Esophagus mucosa (tissue), 1 donor: ENCODE measurements around the gene AICDA. TPM values are rescaled to one million over a fixed set of nuclear protein-coding genes. Genes with fewer than 3 reads are reported as not detected.
A peak's percentile ranks its signal among the peaks of the same experiment; 100 is the strongest.
"Not testable (repeated sequence)": the region's sequence is repeated elsewhere in the genome, so short reads cannot be mapped to it uniquely, and the experiment has no call there.

Experiments
- ATAC-seq: fragments of 200-7000 bp; cut with Tn5 transposase; one replicate; pipeline ENCODE4 v1.9.1; 2020
- total RNA-seq: library from RNA; stranded (reverse); gene quantifications from one replicate; pipeline ENCODE4 v1.2.4, GENCODE V29; 2023
- donor health status: DM: yes; HTN: yes; CAD: no.

AICDA gene
- total RNA-seq, result not detected

- no peak for ATAC-seq
Measured at GRCh38 chr12:8612629-8613028, at the start of gene AICDA. AICDA (minus strand) TSS chr12:8612859; CDS start chr12:8612767, 92 bp downstream.

GRCh38 chr12:8661751-8662150 lies 49.1 kb upstream of the AICDA start:
- ATAC-seq, result no peak

GRCh38 chr12:8661016-8661415 lies 48.4 kb upstream of the AICDA start:
- no peak for ATAC-seq

GRCh38 chr12:8658346-8658745 lies 45.7 kb upstream of the AICDA start:
- ATAC-seq, result peak; percentile 26

- no peak for ATAC-seq
Measured at GRCh38 chr12:8655421-8655820, 42.8 kb upstream of the AICDA start.

- no peak for ATAC-seq
Measured at GRCh38 chr12:8648576-8649205, 36.0 kb upstream of the AICDA start.

GRCh38 chr12:8647968-8648367 lies 35.3 kb upstream of the AICDA start:
- no peak for ATAC-seq

GRCh38 chr12:8644345-8645248 lies 31.9 kb upstream of the AICDA start:
- peak; percentile 68 for ATAC-seq

- ATAC-seq, result no peak
Measured at GRCh38 chr12:8642775-8643174, 30.1 kb upstream of the AICDA start.

GRCh38 chr12:8639936-8640335 lies 27.3 kb upstream of the AICDA start:
- no peak for ATAC-seq

GRCh38 chr12:8638951-8639350 lies 26.3 kb upstream of the AICDA start:
- peak; percentile 94 for ATAC-seq

GRCh38 chr12:8637666-8638065 lies 25.0 kb upstream of the AICDA start:
- no peak for ATAC-seq

GRCh38 chr12:8637244-8637643 lies 24.6 kb upstream of the AICDA start:
- no peak for ATAC-seq

GRCh38 chr12:8636581-8636980 lies 23.9 kb upstream of the AICDA start:
- no peak for ATAC-seq

GRCh38 chr12:8636007-8636346 lies 23.3 kb upstream of the AICDA start:
- not testable (repeated sequence) for ATAC-seq

- ATAC-seq, result not testable (repeated sequence)
Measured at GRCh38 chr12:8635342-8636006, 22.8 kb upstream of the AICDA start.

- no peak for ATAC-seq
Measured at GRCh38 chr12:8630131-8630530, 17.5 kb upstream of the AICDA start.

GRCh38 chr12:8629486-8630033 lies 16.9 kb upstream of the AICDA start:
- peak; percentile 59 for ATAC-seq

- no peak for ATAC-seq
Measured at GRCh38 chr12:8628731-8629130, 16.1 kb upstream of the AICDA start.

GRCh38 chr12:8624750-8625149 lies 12.1 kb upstream of the AICDA start:
- ATAC-seq, result not testable (repeated sequence)

- ATAC-seq, result no peak
Measured at GRCh38 chr12:8622646-8623045, 10.0 kb upstream of the AICDA start.

GRCh38 chr12:8615206-8615605 lies 2.5 kb upstream of the AICDA start:
- ATAC-seq, result no peak

GRCh38 chr12:8613881-8614280 lies 1.2 kb upstream of the AICDA start:
- not testable (repeated sequence) for ATAC-seq
